Right lobe of liver (tissue), 6 donors: ENCODE data around the gene MAMLD1. TPM values are rescaled to one million over a fixed set of nuclear protein-coding genes. Genes with fewer than 3 reads are reported as not detected.

Experiments used
- ATAC-seq, 4 donors: fragments of 200-7000 bp; cut with Tn5 transposase; one replicate each; pipeline ENCODE4 v1.9.1; 2020; ENCODE audit warnings: mild to moderate bottlenecking in 4 of 4, moderate library complexity in 4 of 4
- DNase-seq, 3 donors: peaks; one replicate each; pipeline ENCODE4 v3.0.0-alpha.2; 2020
- H3K27ac ChIP-seq, 3 donors: fragments of 200-600 bp; one replicate each; pipeline ENCODE4 v1.8.0; 2022
- H3K27me3 ChIP-seq, 2 donors: fragments of 200-600 bp; one replicate each; pipeline ENCODE4 v1.8.0; 2022
- H3K36me3 ChIP-seq, 4 donors: fragments of 200-600 bp; sonication (generic) in 1 of 4; one replicate each; pipeline versions ENCODE4 v1.5.1 to v1.8.0; 2017 to 2022; ENCODE audit warnings: control low read depth in 1 of 4
- H3K4me1 ChIP-seq, 4 donors: fragments of 200-600 bp; sonication (generic) in 1 of 4; one replicate each; pipeline versions ENCODE4 v1.5.1 to v1.8.0; 2017 to 2022; ENCODE audit warnings: control low read depth in 1 of 4
- H3K4me3 ChIP-seq, 3 donors: fragments of 200-600 bp; one replicate each; pipeline ENCODE4 v1.8.0; 2022
- H3K9me3 ChIP-seq, 4 donors: fragments of 200-600 bp; sonication (generic) in 1 of 4; one replicate each; pipeline versions ENCODE4 v1.5.1 to v1.8.0; 2017 to 2022; ENCODE audit warnings: control low read depth in 1 of 4
- POLR2A ChIP-seq: fragments of 450-650 bp; IDR thresholded peaks from one replicate; pipeline ENCODE4 v1.6.1; 2017; ENCODE audit warnings: antibody characterized with exemption, mild to moderate bottlenecking
- WGBS: methylation state at CpG from one replicate; pipeline ENCODE4 v1.1.6; 2018; ENCODE audit warnings: low coverage, low lambda C conversion rate; ENCODE audit not compliant: insufficient coverage; ENCODE audit errors: missing lambda C conversion rate; 5-methylcytosine and 5-hydroxymethylcytosine counted together
- intact Hi-C, 2 donors: fragments of 100-400 bp; cut with DNase I; formaldehyde crosslinking; loops; one replicate each; pipeline versions ENCODE4 v1.11.2 to v1.14.1; 2022
- total RNA-seq, 6 experiments: library from RNA; depleted of rRNA in 2 of 6; stranded (reverse); fragments of >200 nt in 2 of 6; fragmentation: NEBNext Ultra II Directional in 3 of 6; extraction: Animal tissue kit (Norgen Biotek cat#: 25700) in 3 of 6; gene quantifications; one replicate each; pipeline versions ENCODE4 v1.1.0 to v1.2.4, GENCODE V29; 2016 to 2023
- TF ChIP-seq, protein P1 (sequence below), 4 donors: fragments of 200-600 bp in 3 of 4; fragments of 450-650 bp in 1 of 4; IDR thresholded peaks; one replicate each; pipeline versions ENCODE4 v1.5.1 to v1.8.0; 2016 to 2022; ENCODE audit warnings: antibody characterized with exemption in 4 of 4, mild to moderate bottlenecking in 2 of 4
- donor health status: DM: no; HTN: yes; CAD: no.
- donor health status: DM: no; HTN: no; CAD: no.
- donor health status: DM: no; HTN: no; CAD: no.
- donor health status: DM: no; HTN: yes; CAD: no.
- donor health status: DM: no; HTN: yes; CAD: no.

MAMLD1 gene
- total RNA-seq, 6 experiments from 2014 or later, result 0.99 to 4.7 (median 1.8) TPM

- peaks cover 0 to 11% (median 0%) of the 10 kb centered on the region in 4 donors for H3K4me1 ChIP-seq
- ATAC-seq (no peak), DNase-seq (no peak)
- intact Hi-C loops, result no loop called here
- no peak overlapping the region for H3K4me3 ChIP-seq
- no peak for TF ChIP-seq POLR2A
- TF ChIP-seq, protein P1, sequence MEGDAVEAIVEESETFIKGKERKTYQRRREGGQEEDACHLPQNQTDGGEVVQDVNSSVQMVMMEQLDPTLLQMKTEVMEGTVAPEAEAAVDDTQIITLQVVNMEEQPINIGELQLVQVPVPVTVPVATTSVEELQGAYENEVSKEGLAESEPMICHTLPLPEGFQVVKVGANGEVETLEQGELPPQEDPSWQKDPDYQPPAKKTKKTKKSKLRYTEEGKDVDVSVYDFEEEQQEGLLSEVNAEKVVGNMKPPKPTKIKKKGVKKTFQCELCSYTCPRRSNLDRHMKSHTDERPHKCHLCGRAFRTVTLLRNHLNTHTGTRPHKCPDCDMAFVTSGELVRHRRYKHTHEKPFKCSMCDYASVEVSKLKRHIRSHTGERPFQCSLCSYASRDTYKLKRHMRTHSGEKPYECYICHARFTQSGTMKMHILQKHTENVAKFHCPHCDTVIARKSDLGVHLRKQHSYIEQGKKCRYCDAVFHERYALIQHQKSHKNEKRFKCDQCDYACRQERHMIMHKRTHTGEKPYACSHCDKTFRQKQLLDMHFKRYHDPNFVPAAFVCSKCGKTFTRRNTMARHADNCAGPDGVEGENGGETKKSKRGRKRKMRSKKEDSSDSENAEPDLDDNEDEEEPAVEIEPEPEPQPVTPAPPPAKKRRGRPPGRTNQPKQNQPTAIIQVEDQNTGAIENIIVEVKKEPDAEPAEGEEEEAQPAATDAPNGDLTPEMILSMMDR (IDR thresholded peaks at IDR 0.05), result no peak
- WGBS, result 45% methylated on average over 5 of the region's 11 CpGs
- no peaks in the 10 kb centered on the region for H3K27me3 ChIP-seq
- no peaks in the 10 kb centered on the region for H3K9me3 ChIP-seq
- H3K36me3 ChIP-seq, result no peaks in the 10 kb centered on the region
- no peak overlapping the region for H3K27ac ChIP-seq
Observed at GRCh38 chrX:150544222-150544787, 181.2 kb downstream of the MAMLD1 start.

DNA sequence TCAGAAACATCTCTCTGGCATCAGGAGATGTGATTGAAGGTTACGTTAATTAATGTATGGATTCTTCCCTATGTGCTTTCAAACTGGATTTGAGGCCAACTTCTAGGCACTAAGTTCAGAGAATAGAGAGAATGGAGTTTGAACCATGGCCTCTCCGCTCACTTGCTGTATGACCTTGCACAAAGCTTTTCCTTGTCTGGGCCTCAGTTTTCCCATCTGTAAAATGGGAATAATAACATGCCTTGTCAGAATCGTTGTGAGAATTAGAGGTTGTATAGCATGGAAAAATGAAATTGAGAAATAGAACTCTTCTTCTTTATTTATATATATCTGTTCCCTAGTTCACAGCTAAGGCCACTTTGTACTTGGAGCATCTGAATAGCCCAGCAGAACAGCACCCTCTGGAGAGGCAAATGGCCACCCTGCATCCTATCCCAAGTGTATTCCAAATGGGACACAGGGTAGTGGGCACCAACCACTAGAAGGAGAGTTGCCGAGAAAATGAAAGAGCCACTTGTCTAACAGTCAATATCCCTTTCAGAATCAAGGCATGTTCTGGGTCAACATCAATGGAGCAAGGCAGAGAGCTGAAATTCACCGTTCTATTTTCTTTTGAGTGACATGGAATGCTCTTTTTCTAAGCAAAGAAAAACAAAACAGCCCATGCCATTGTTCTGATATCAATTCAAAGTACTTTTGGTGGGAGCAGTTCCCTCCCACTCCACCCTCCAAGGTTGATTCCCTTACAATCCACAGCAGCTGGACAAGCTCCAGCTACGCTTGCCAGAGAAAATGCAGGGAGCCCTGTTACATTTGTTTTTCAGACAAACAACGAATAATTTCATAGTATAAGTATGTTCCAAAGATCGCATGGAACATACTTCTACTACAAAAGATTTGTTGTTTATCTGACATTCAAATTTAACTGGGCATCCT, 182.0 kb downstream of the MAMLD1 start:
- Histone ChIP-seq H3K9me3 (no peaks in the 10 kb centered on the region), H3K4me3 (no peak overlapping the region), H3K27ac (no peak overlapping the region), H3K4me1 (peaks cover 0 to 11% (median 0%) of the 10 kb centered on the region in 4 donors), H3K36me3 (no peaks in the 10 kb centered on the region), H3K27me3 (no peaks in the 10 kb centered on the region)
- intact Hi-C loops, result no loop called here
- no peak for ATAC-seq
- DNase-seq, result no peak
- TF ChIP-seq, protein P1 (IDR thresholded peaks at IDR 0.05), result no peak
- TF ChIP-seq POLR2A, result no peak
- WGBS, result 66% methylated on average over 8 of the region's 8 CpGs

- H3K27me3 ChIP-seq, result no peaks in the 10 kb centered on the region
- no peaks in the 10 kb centered on the region for H3K9me3 ChIP-seq
- 28% methylated on average over 5 of the region's 9 CpGs for WGBS
- ATAC-seq (peak; percentile 46 to 64 (median 54)), DNase-seq (peak in 2 of 3 donors; percentile 72)
- peak overlapping the region in 2 of 3 donors; percentile 81 to 87 for H3K27ac ChIP-seq
- no peaks in the 10 kb centered on the region for H3K36me3 ChIP-seq
- TF ChIP-seq, protein P1 (IDR thresholded peaks at IDR 0.05), result no peak
- TF ChIP-seq POLR2A, result no peak
- peaks cover 0 to 11% (median 0%) of the 10 kb centered on the region in 4 donors for H3K4me1 ChIP-seq
- H3K4me3 ChIP-seq, result peak overlapping the region in 1 of 3 donors; percentile 40
- intact Hi-C loops, result no loop called here
Observed at GRCh38 chrX:150546711-150547153, 183.6 kb downstream of the MAMLD1 start.

GRCh38 chrX:150547375-150548115, 184.4 kb downstream of the MAMLD1 start:
- intact Hi-C loops, result no loop called here
- DNase-seq, result peak; percentile 84 to 90 (median 89)
- 40% methylated on average over 14 of the region's 54 CpGs for WGBS
- TF ChIP-seq, protein P1 (IDR thresholded peaks at IDR 0.05), result no peak
- TF ChIP-seq POLR2A, result peak; percentile 72
- H3K4me3 ChIP-seq, result peak overlapping the region; percentile 12 to 40 (median 31)
- no peaks in the 10 kb centered on the region for H3K27me3 ChIP-seq
- ATAC-seq, result peak; percentile 86 to 90 (median 88)
- no peaks in the 10 kb centered on the region for H3K9me3 ChIP-seq
- H3K27ac ChIP-seq, result peak overlapping the region; percentile 40 to 87 (median 81)
- peaks cover 0 to 11% (median 0%) of the 10 kb centered on the region in 4 donors for H3K4me1 ChIP-seq
- H3K36me3 ChIP-seq, result no peaks in the 10 kb centered on the region
